ENCODE measurements around the gene SUMO2.

The SUMO2 gene

DNA sequence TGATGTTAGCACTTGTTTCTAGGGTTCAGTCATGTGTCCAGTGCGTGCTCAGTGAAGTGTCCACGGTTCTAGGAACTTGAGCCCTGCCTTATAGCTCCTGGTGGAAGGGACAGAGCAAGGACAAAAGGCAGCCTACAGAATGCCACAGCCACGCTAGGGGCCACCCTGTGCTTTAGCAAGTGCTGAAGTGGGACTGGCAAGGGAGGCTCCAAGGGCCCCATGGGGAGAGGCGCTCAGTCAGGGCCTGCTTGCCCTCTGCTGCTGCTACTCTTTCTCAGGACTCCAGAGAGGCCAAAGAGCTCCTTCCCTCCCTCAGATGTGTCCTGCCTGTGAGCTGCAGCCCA, 58.0 kb downstream of the SUMO2 start:
- TF ChIP-seq YY1 (IDR thresholded peaks at IDR 0.05; ENCODE audit: low read depth) (no peak), TEAD4 (IDR thresholded peaks at IDR 0.05) (no peak), CREB1 (IDR thresholded peaks at IDR 0.05; ENCODE audit: low read depth) (no peak)

DNA sequence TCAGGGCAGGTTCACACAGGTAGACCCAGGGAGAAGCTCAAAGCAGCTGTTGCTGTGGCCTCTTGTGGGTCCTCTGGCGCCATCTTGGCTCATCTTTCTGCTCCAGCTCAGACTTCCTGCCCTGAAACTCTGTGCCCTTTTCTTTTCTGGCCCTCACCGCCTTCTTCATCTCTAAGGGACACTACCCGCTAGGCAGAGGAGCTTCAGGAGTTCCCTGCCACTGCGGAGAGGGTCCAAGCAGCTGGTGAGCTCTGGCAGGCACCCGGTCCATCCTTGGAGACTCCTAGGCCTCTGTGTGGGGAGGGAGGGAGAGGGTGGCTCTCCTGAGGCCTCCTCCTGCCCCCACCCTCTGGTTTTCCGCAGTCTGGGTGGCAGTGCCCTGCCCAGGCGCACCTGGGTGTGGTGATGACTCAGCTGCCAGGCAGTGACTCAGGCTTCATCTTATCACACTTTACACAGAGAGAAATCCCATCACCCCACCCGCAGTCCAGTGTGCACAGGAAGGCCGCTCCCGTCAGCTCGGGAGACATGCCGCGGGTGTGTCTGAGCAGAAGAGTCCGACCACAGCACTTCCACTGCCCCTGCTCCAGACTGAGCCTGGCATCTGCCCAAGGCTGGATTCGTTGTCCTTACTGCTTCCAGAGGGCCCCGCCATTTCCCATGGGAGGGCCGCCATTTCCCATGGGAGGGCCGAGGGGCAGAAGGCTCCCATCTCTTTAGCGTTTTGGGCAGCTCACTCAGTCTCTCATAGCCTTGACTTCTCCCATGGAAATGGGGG, 58.5 kb downstream of the SUMO2 start:
- peak; percentile 60; the same call in 1 of the 2 replicates for TF ChIP-seq EP300 (IDR thresholded peaks at IDR 0.05; ENCODE audit: borderline replicate concordance)
- TF ChIP-seq CEBPB (IDR thresholded peaks at IDR 0.05) = no peak
- TF ChIP-seq YY1 (IDR thresholded peaks at IDR 0.05; ENCODE audit: low read depth) = peak; percentile 52; the same call in 1 of the 2 replicates
- TF ChIP-seq EGR1 (IDR thresholded peaks at IDR 0.05) = no peak
- peak; percentile 83 for TF ChIP-seq TCF12 (IDR thresholded peaks at IDR 0.05; ENCODE audit: low read depth)
- TF ChIP-seq, protein P1, sequence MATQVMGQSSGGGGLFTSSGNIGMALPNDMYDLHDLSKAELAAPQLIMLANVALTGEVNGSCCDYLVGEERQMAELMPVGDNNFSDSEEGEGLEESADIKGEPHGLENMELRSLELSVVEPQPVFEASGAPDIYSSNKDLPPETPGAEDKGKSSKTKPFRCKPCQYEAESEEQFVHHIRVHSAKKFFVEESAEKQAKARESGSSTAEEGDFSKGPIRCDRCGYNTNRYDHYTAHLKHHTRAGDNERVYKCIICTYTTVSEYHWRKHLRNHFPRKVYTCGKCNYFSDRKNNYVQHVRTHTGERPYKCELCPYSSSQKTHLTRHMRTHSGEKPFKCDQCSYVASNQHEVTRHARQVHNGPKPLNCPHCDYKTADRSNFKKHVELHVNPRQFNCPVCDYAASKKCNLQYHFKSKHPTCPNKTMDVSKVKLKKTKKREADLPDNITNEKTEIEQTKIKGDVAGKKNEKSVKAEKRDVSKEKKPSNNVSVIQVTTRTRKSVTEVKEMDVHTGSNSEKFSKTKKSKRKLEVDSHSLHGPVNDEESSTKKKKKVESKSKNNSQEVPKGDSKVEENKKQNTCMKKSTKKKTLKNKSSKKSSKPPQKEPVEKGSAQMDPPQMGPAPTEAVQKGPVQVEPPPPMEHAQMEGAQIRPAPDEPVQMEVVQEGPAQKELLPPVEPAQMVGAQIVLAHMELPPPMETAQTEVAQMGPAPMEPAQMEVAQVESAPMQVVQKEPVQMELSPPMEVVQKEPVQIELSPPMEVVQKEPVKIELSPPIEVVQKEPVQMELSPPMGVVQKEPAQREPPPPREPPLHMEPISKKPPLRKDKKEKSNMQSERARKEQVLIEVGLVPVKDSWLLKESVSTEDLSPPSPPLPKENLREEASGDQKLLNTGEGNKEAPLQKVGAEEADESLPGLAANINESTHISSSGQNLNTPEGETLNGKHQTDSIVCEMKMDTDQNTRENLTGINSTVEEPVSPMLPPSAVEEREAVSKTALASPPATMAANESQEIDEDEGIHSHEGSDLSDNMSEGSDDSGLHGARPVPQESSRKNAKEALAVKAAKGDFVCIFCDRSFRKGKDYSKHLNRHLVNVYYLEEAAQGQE (IDR thresholded peaks at IDR 0.05; ENCODE audit: low read depth) = no peak
- TF ChIP-seq CREB1 (IDR thresholded peaks at IDR 0.05; ENCODE audit: low read depth) = no peak
- no peak for TF ChIP-seq FOXM1 (IDR thresholded peaks at IDR 0.05; ENCODE audit: borderline replicate concordance, low read depth)
- TF ChIP-seq NFIC (IDR thresholded peaks at IDR 0.05) = peak; percentile 12; the same call in 1 of the 2 replicates
- 0 out of 2 replicates have a peak, but pooled peaks have one; percentile 15 for TF ChIP-seq RAD21 (IDR thresholded peaks at IDR 0.05; ENCODE audit: low read depth)
- peak; percentile 24; the same call in 1 of the 2 replicates for TF ChIP-seq TEAD4 (IDR thresholded peaks at IDR 0.05)
- no peak for TF ChIP-seq ZBTB7A (IDR thresholded peaks at IDR 0.05; ENCODE audit: low read depth)
- TF ChIP-seq TAF1 (IDR thresholded peaks at IDR 0.05; ENCODE audit: low read depth) = no peak
- TF ChIP-seq, protein P2, sequence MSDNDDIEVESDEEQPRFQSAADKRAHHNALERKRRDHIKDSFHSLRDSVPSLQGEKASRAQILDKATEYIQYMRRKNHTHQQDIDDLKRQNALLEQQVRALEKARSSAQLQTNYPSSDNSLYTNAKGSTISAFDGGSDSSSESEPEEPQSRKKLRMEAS (IDR thresholded peaks at IDR 0.05) = peak; percentile 35; the same call in 1 of the 2 replicates

DNA sequence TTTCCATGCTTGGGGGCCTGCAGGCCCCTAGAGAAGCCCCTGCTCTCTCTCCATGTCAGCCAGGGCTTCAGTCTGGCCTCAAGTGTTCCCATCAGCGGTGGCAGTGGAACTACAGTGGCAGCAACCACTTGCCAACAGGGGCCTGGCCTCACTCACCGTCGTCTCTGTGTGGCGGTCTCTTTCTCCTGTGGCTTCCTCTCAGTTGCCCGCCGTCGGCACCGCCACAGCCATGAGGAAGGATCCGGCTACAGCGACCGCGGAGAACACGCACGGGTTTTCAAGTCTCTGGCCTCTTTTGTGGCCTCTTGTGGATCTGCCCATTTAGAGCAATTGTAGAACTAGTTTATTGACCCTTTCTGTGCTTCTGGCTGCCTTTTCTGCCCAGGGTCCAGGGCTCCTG, 64.5 kb downstream of the SUMO2 start:
- TF ChIP-seq EGR1 (IDR thresholded peaks at IDR 0.05) (no peak), FOXM1 (IDR thresholded peaks at IDR 0.05; ENCODE audit: borderline replicate concordance, low read depth) (no peak), CEBPB (IDR thresholded peaks at IDR 0.05) (no peak), TEAD4 (IDR thresholded peaks at IDR 0.05) (no peak), RAD21 (IDR thresholded peaks at IDR 0.05; ENCODE audit: low read depth) (no peak), CREB1 (IDR thresholded peaks at IDR 0.05; ENCODE audit: low read depth) (no peak), YY1 (IDR thresholded peaks at IDR 0.05; ENCODE audit: low read depth) (no peak)

DNA sequence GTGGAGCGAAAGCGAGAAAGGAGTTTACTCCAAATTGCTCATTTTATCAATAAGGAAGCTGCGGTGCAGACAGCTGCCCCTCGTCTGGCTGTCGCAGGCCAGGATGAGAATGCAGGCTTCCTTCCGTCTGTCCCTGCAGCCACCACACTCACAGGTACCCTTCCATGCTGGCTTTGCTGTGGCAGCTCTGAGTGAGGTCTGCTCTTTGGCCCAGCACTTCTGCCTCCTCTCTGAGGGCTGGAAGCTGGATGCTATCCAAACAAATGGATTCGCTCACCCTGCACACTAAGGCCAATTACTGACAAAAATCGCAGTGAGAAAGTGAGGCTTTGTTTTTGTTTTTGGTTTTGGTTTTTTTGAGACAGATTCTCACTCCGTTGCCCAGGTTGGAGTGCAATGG, 66.0 kb downstream of the SUMO2 start:
- TF ChIP-seq YY1 (IDR thresholded peaks at IDR 0.05; ENCODE audit: low read depth) (no peak), RAD21 (IDR thresholded peaks at IDR 0.05; ENCODE audit: low read depth) (no peak), TEAD4 (IDR thresholded peaks at IDR 0.05) (no peak), CREB1 (IDR thresholded peaks at IDR 0.05; ENCODE audit: low read depth) (no peak), ZBTB7A (IDR thresholded peaks at IDR 0.05; ENCODE audit: low read depth) (no peak), EGR1 (IDR thresholded peaks at IDR 0.05) (no peak), CEBPB (IDR thresholded peaks at IDR 0.05) (no peak), TCF12 (IDR thresholded peaks at IDR 0.05; ENCODE audit: low read depth) (no peak), TAF1 (IDR thresholded peaks at IDR 0.05; ENCODE audit: low read depth) (no peak), FOXM1 (IDR thresholded peaks at IDR 0.05; ENCODE audit: borderline replicate concordance, low read depth) (no peak), EP300 (IDR thresholded peaks at IDR 0.05; ENCODE audit: borderline replicate concordance) (no peak), NFIC (IDR thresholded peaks at IDR 0.05) (no peak)
- TF ChIP-seq, protein P1 (IDR thresholded peaks at IDR 0.05; ENCODE audit: low read depth) = no peak
- TF ChIP-seq, protein P3, sequence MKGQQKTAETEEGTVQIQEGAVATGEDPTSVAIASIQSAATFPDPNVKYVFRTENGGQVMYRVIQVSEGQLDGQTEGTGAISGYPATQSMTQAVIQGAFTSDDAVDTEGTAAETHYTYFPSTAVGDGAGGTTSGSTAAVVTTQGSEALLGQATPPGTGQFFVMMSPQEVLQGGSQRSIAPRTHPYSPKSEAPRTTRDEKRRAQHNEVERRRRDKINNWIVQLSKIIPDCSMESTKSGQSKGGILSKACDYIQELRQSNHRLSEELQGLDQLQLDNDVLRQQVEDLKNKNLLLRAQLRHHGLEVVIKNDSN (IDR thresholded peaks at IDR 0.05) = no peak
- TF ChIP-seq, protein P2 (IDR thresholded peaks at IDR 0.05) = no peak

All from Ishikawa (cell line).